COLO668 (cell line): ENCODE results near the gene ZNF618.

Experiments used
- DNase-seq: peaks from one replicate; lab custom pipeline; 2025; ENCODE audit not compliant: unreplicated experiment; lab: John Stamatoyannopoulos, UW

ZNF618 gene

GRCh38 chr9:113885183-113886025 is 9.3 kb downstream of the ZNF618 start:
- no peak for DNase-seq

GRCh38 chr9:113886026-113886369 is 9.9 kb downstream of the ZNF618 start:
- no peak for DNase-seq

- DNase-seq, result no peak
Observed at GRCh38 chr9:113886466-113886865, 10.4 kb downstream of the ZNF618 start.

GRCh38 chr9:113886933-113887332 is 10.8 kb downstream of the ZNF618 start:
- no peak for DNase-seq

- DNase-seq, result no peak
Observed at GRCh38 chr9:113887436-113887835, 11.3 kb downstream of the ZNF618 start.

GRCh38 chr9:113888336-113888735 is 12.2 kb downstream of the ZNF618 start:
- no peak for DNase-seq

- DNase-seq, result no peak
Observed at GRCh38 chr9:113888976-113889375, 12.9 kb downstream of the ZNF618 start.

GRCh38 chr9:113890704-113891103 is 14.6 kb downstream of the ZNF618 start:
- no peak for DNase-seq

GRCh38 chr9:113892861-113893491 is 16.9 kb downstream of the ZNF618 start:
- DNase-seq, result no peak

GRCh38 chr9:113894166-113894565 is 18.1 kb downstream of the ZNF618 start:
- no peak for DNase-seq

GRCh38 chr9:113895526-113895925 is 19.4 kb downstream of the ZNF618 start:
- DNase-seq, result no peak

- no peak for DNase-seq
Observed at GRCh38 chr9:113896713-113897112, 20.6 kb downstream of the ZNF618 start.

- no peak for DNase-seq
Observed at GRCh38 chr9:113898151-113898550, 22.0 kb downstream of the ZNF618 start.

- DNase-seq, result no peak
Observed at GRCh38 chr9:113898596-113898995, 22.5 kb downstream of the ZNF618 start.

- DNase-seq, result no peak
Observed at GRCh38 chr9:113899205-113899604, 23.1 kb downstream of the ZNF618 start.

- no peak for DNase-seq
Observed at GRCh38 chr9:113901221-113901688, 25.1 kb downstream of the ZNF618 start.

GRCh38 chr9:113903514-113904077 is 27.5 kb downstream of the ZNF618 start:
- DNase-seq, result no peak

GRCh38 chr9:113906411-113907110 is 30.5 kb downstream of the ZNF618 start:
- DNase-seq, result no peak

- no peak for DNase-seq
Observed at GRCh38 chr9:113907282-113907681, 31.2 kb downstream of the ZNF618 start.

- DNase-seq, result no peak
Observed at GRCh38 chr9:113909421-113909820, 33.3 kb downstream of the ZNF618 start.

GRCh38 chr9:113910036-113910639 is 34.0 kb downstream of the ZNF618 start:
- peak; percentile 85 for DNase-seq
